HG03342 (cell line): ENCODE results near the gene TRIM66.

Experiments used
- ATAC-seq: cut with Tn5 transposase; IDR thresholded peaks from one replicate; pipeline ENCODE4 v1.9.1; 2021; ENCODE audit warnings: mild to moderate bottlenecking, moderate library complexity; ENCODE audit not compliant: unreplicated experiment

The TRIM66 gene

DNA sequence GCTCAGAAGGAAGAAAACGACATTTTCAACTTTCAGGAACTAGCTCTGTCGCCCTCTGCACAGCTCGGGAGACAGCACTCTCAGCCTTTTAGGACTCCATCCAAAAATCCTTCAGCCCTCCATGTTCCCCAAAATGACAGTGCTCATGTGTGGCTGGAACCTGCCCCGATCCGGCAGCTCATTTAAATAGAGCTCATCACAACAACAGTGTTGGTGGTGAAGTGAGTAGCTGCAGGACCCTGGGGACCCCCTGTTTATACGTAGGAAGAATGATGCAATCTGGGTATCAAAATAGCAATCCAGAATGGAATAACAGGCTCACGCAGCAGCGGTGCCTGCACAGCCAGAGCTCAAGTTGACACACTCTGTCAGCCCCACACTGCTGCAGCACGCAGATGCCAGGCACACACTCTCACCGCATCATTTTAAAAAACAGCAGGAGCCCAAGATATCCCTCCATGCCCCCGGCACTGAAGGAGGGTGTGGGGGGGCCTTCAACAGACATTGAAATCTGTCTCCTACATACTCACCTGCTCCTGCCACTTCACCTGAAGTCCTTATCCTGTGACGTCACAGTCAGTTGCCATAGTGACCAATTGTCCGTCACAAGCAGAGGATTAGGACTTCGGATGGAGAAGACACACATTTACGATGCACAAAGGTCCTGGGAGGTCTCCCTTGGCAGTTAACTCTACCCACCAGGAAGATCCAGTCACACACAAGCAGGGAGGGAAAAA, 24.0 kb downstream of the TRIM66 start:
- no peak for ATAC-seq

DNA sequence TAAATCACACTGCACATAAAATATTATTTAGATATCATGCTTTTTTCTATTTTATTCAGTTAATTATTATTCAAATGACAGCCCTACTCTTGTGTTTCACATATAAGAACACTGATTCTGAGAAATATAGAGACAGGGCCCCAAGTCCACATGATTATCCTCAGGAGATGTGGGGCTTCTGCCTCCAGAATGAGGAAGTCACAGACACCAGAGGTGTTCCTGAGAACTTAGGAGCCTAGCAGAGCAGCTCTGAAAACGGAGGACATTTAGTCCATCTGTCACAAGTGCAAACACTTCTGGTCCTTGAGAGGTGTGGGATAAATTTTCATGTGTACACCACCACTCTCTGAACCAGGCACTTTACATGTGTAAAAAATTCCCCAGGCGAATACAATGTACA, 26.2 kb downstream of the TRIM66 start:
- no peak for ATAC-seq

DNA sequence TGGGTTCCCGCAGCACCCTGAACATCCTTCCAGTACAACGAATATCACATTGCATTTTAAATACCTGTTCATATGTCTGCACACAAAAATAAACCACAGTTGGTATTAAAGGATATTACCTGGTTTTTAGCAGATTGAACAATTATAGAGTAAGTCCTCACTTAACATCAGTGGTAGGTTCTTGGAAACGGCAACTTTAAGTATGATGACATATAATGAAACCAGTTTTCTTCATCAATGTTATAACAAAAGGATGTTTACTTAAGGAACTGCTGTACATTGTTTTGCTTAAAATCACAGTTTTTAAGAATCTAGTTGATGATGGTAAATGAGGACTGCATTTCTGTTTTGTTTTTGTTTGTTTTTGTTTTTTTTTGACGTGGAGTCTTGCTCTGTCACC, 28.0 kb downstream of the TRIM66 start:
- no peak for ATAC-seq

DNA sequence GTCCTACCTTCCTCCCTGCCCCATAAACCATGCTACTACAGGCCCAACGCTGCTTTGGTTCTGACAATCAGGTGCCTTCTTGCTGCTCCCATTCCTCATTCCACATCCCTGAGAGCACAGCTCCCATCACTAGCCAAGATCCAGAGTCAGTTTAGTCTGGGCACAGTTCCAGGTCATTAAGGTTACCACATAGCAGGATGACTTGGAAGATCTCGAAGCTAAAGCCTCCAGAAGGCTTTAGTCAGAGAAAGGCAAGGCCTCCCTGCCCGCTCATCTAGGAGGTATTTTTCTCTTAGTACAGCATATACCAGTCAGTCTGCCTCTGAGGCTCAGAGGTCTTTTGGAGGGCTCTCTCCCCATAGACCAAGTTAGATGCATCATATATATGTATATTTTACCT, 30.3 kb downstream of the TRIM66 start:
- ATAC-seq: no peak

- ATAC-seq: no peak
Measured at GRCh38 chr11:8650401-8650990, 32.0 kb downstream of the TRIM66 start.

DNA sequence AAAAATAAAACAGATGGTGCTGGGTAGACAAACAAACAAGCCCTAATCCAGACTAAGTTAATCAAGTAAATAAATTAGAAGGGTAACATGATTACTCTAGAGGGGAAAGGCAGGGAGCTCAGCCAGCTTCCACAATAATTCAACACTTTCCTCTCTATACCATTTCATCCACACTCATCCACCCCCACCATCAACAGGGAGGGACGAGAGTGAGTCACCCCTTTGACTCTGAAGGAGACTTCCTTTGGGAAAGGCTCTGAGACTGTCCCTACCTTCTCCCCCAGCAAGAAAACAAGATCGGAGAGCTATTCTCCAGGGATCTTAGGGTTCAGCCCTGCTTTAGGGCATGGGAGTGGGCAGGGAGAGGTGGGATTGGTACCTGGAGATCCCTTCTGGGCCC, 33.1 kb downstream of the TRIM66 start:
- ATAC-seq: no peak

DNA sequence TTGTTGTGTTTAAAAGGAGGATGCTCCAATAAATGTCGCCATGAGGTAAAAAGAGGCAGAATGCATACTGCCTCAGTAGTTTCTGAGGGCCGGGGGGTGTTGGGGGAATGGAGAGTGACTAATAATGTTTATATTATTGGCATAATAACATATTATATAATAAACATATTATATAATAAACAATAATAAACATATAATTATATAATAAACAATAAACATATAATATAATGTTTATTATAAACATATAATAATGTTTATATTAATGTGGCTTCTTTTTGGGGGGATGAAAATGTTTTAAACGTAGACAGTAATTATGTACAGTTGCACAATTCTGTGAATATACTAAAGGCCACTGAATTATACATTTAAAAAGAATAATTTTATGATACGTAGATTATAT, 35.6 kb downstream of the TRIM66 start:
- ATAC-seq: no peak

GRCh38 chr11:8642196-8642841, 40.1 kb downstream of the TRIM66 start:
- no peak for ATAC-seq

- no peak for ATAC-seq
Measured at GRCh38 chr11:8641332-8641731, 41.1 kb downstream of the TRIM66 start.

GRCh38 chr11:8640267-8640906, 42.1 kb downstream of the TRIM66 start:
- no peak for ATAC-seq

DNA sequence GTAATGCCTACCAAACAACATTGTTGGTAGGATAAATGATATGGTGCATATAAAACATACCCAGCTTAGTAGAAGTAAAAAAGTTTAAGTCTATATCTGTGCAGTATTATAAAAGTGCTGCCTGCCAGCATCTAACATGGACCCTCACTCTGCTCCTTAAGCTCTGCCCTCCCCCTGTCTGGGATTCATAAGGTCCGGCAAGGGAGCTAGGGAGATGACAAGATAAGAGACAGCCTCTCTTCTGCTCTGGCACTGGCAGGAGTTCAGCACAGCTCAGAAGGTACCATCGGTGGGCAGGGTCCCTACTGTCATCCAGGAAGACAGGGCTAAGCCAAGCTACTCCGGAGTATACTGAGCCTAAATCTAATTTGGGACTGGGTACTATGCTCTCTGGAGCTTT, 42.8 kb downstream of the TRIM66 start:
- no peak for ATAC-seq

- ATAC-seq: no peak
Measured at GRCh38 chr11:8638300-8638699, 44.2 kb downstream of the TRIM66 start.

DNA sequence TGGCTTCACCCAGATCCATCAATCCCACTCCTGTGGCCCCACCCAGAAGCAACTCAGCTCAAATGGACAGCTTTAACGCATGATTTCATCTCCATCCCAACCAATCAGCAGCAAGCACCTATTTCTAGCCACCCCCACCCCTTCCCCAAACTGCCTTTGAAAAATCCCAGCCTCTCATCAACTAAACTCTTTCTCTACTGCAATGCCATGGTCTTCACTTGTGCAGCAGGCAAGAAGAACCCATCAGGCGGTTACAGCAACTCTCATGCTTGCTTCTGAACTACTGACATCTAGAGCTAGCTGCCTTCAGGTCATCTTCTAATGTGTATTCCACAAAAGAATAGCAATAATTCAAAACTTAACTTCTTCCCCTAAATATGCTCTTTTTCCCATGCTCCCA, 46.3 kb downstream of the TRIM66 start:
- no peak for ATAC-seq

DNA sequence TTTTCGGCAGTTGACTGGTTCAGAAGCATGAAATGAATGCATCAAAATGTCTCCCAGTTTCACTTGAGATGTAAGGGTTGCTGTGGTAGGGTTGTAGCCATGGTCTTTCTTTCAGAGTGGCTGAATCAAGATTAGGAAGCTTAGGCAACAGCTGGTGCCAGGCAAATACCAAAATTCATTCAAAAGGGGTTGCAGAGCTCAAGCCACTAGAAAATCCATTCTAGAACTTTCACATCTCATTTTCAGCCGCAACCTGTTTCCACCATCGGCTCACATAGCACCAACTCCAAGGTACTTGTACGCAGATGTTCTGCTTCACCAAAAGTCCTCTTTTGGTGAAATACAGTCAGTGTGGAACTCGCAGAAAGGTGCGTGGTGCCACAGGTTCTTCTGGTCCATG, 48.0 kb downstream of the TRIM66 start:
- no peak for ATAC-seq

DNA sequence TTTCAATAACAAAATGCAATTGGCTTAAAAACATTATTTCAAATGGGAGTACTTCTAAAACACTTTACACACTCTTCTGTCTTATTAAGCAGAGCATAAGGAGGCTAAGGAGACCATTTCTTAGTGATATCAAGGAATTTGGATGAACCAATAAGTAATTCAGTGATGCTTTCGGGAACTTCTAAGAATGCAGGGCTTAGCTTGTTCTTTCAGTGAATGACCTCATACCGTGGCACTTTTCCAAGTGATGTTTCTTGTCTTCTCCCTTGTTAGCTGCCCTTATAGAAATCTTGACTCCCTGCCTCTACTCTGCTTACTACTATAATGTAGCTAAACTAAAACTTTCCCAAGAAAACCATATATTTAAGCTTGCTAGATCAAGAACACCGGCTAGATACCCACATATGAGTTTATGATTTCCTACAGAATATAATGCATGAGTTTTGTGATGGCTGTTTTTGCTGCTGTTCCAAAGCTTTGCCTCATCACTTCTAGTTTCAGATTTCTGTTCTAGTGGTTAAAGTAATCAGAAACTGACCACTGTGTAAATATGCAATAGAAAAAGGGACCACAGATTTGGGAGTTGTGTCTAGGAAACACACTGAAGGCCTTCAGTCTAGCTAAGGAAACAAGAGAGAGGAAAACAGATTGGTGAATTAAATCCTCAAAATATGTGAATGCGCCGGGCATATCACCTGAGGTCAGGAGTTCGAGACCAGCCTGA, 50.9 kb downstream of the TRIM66 start:
- no peak for ATAC-seq

DNA sequence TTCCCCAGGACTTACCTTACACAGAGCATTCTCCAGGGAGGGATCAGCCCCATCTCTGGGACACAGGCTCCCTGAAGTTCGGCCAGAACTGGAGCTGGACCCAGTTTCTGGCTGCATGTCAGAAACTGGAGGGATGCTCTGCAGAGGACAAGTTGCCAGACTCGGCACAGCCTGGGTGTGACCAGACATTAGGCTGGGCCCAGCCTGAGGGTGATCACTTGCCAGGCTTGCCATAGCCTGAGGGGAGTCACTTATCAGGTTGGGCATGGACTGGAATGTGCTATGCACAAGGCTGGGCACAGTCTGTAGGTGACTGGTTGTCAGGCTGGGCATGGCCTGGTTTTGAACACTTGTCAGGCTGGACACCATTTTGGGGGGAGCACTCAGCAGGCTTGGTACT, 57.8 kb downstream of the TRIM66 start:
- no peak for ATAC-seq

GRCh38 chr11:8621147-8621546, 61.3 kb downstream of the TRIM66 start:
- no peak for ATAC-seq

- no peak for ATAC-seq
Measured at GRCh38 chr11:8617063-8617462, 65.4 kb downstream of the TRIM66 start.

- ATAC-seq: no peak
Measured at GRCh38 chr11:8615291-8616032, 67.0 kb downstream of the TRIM66 start.

DNA sequence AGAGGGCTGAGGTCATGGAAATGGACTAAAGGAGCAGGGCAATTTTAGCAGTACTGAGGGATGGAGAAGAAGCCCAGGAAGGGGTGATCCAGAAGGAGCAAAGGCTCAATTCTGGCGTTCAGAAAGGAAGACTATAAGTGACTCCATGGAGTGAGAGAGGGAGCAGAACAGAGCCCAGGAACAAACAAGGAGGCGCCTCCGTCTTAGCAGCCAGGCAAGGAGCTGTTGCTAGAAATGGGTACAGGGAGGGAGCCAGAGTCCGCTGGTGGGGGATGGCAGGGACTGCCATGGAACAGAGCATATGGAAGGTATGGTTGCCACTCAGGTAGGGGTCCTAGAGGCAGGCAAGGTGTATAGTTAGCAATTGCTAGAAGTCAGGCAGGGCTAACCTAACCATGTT, 68.0 kb downstream of the TRIM66 start:
- ATAC-seq: no peak

DNA sequence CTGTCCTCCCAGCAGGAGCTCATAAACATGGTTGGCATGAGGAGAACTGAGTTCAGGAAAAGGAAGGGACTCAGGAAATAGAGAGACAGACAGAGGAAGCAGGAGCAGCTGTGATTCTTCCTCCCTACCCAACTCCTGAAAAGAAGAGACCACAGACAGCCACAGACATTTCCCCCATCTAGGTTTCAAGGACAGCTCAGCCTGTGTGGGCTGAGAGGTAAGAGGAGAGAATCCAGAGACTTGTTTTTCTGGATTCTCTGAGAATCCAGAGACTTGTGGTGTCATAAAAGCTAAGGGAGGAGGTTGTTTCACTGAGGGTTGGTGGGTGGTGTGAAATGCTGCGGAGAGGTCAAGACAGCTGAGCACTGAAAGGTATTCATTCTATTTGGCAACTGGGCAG, 69.4 kb downstream of the TRIM66 start:
- no peak for ATAC-seq
